ENCODE data around the gene BLVRB.
A peak's percentile ranks its signal among the peaks of the same experiment; 100 is the strongest.
"Not testable (repeated sequence)": the region's sequence is repeated elsewhere in the genome, so short reads cannot be mapped to it uniquely, and the experiment has no call there.

BLVRB gene

GRCh38 chr19:40421993-40422747 lies 43.4 kb downstream of the BLVRB start:
- no peak for DNase-seq

DNA sequence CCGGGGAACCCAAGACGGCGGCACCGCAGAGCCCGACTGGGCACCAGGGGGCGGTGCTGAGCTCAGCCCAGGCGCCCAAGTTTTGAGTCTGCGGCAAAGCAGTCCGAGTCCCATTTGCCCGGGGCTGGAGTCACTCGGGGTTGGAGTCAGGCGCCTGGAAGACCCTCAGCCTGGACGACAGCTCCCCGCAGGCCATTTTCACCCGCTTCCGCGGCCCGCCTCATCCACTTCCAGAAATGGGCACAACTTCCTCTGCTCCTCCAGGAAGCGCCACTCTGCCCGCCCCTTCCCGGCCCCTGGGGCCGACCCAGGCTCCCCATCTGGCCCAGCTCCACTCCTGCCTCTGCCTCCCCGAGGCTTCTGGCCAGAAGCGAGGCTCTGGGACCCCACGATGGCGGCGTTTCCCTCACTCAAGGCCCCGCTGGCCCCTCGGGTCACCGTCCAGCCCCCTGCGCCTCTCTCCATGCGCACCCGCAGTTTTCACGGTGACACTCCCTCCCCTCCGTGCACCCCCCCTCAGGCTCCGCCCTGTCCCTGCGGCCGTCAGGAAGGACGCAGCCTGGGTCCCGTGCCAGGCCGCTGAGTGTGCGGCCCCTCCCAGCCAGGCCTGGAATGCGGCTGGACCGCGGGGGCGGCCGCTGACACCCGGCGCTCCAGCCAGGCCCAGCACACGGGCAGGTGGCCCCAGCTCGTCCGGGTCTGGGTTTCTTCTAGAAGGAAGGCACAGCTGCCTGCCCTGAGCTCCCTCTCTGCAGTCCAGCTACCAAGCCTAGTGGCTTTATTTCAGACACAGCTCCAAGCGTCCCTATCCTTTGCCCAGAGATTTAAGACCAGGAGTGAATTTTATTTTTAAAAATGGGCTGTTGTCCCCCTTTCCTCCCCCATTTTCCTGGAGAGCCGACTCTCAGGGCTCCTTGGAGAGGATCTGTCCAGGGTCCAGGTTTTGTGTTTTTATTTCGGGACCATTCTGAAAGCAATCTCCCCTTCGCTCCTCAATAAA lies 44.5 kb downstream of the BLVRB start:
- peak; percentile 84 for DNase-seq

- no peak for DNase-seq
Measured at GRCh38 chr19:40420451-40420765, 45.1 kb downstream of the BLVRB start.

DNA sequence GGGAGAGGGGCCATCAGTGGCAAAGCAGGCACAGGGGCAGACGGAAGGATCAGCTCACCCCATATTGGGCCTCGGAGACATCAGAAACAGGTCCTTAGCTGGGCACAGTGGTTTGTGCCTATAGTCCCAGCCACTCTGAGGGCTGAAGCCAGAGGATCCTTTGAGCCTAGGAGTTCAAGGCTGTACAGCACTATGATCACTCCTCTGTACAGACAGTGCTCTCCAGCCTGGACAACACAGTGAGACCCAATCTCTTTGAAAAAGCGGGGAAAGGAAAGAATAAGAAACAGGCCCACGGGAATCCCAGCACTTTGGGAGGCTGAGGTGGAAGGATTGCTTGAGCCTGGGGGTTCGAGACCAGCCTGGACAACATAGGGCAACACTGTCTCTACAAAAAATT lies 45.8 kb downstream of the BLVRB start:
- no peak for DNase-seq

DNA sequence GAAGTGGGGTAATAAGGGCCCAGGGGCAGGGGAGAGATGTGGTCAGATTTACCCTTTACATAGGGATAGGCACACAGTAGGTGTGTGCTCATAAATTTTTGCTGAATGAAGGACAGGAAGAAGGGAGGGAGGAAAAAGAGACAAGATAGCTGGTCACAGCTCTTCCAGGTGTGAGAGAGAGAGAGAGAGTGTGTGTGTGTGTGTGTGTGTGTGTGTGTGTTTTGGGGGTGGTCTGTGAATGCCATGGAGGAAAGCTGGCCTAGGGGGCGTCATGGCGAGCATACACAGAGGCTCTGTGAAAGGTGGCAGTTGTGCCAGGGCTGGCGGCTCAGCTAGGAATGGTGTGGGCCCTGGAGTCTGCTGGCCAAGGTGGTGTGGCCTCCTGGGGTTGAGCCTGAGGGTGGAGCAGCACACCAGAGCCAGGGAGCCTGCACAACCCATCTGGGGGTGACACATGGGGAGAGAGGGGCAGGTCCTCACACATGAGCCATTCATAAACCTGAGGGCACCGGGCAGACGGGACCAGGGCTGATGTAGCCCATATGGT lies 46.4 kb downstream of the BLVRB start:
- no peak for DNase-seq

GRCh38 chr19:40418040-40418439 lies 47.5 kb downstream of the BLVRB start:
- DNase-seq = no peak

DNA sequence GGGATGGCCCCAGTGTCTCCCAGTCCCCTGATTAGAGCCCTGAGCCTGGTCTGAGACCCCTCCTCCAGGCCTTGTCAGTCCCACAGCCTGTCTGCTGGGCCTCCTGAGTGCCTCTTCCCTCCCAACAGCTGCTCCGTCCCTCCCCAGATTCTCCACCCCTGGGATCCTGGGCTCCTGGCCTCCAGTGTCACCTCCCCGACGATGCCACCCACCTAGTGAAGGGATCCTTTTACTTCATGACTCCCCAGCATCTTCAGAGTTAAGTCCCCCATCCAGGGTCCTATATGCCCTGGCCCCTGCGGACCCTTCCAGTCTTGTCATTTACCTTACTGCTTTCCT lies 47.9 kb downstream of the BLVRB start:
- DNase-seq = no peak

GRCh38 chr19:40416918-40417642 lies 48.5 kb downstream of the BLVRB start:
- no peak for DNase-seq

GRCh38 chr19:40415768-40416167 lies 49.8 kb downstream of the BLVRB start:
- no peak for DNase-seq

DNA sequence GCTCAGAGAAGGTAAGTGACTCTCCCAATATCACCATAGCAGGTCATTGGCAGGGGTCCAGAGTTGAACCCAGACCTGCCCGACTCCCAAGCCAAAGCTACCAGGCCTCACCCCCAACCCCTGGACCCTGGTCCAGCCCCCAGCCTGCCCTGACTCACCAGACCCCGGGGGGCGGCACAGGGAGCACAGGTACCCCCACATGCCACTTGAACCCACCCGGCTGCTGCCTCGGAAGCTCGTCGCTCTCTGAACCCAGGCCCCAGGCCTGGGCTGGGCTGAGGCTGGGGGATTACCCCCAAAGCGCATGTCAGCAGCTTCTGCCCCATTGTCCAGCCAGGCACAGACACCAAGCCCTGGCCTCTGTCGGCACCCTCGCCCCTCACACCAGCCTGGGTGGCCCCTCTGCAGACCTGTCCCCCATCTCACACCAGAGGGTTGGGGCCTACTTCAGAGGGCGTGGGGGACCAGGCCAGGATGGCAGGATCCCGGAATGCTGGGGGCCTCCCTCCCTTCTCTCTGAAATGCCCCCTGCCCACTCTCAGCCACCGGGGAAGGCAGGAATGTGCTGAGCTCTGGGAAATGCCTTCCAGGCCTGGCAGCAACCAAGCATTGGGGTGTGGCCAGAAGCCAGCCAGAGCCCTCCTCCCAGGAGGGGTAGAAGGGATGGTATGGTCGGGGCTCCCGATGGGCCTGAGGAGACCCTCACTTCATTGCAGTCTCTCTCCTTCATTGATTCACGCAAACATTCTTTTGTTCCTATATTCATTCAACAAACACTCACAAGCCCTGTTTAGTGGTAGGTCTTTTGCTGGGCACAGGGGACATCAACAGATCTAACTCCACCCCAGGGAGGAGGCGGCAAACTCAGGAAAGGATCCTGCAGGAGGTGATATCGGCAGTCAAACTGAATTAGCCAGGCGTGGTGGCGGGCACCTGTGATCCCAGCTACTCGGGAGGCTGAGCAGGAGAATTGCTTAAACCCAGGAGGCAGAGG lies 50.7 kb downstream of the BLVRB start:
- DNase-seq = no peak

GRCh38 chr19:40413291-40413845 lies 52.2 kb downstream of the BLVRB start, which contains the start of gene PRX:
Gene PRX (minus strand): TSS chr19:40413378. CDS start chr19:40407932, 5,446 bp downstream.
- DNase-seq = no peak

DNA sequence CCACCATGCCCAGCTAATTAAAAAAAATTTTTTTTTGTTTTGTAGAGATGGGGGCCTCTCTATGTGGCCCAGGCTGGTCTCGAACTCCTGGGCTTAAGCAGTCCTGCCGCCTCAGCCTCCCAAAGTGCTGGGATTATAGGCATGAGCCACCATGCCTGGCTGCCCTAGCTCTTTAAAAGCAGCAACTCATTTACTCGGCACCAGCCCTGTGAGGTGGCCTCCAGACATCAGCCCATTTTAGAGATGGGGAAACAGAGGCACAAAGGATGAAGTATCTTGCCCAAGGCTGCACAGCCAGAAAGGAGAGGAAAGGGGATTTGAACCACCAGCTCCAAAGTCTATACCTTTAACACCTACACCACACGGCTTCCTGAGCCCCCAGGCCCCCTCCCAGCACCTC lies 52.7 kb downstream of the BLVRB start:
- no peak for DNase-seq

DNA sequence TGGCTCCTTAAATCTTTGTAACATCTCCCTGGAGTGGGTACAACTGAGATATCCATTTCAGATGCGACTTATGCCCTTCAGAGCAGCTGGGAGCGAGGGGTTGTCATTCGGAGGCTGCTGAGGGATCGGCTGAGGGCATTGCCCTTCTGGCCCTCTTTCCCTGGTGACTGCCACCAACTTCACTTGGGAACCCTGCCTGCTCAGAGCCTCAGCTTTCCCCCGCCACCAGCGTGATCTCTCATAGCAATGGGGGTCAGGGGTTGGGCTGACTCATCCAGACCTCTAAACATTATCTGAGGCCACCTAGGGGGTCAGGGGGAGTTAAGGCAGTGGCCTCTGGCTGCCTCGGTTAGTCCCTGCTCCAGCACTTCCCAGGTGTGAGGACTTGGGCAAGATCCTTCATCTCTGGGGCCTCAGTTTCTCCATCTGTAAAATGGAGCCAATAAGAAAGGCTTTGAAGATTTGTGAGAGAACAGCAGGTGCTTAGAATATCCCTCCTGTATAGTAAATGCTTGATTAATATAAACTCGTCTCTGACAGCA lies 53.5 kb downstream of the BLVRB start:
- DNase-seq = no peak

- no peak for DNase-seq
Measured at GRCh38 chr19:40411125-40411842, 54.3 kb downstream of the BLVRB start.

DNA sequence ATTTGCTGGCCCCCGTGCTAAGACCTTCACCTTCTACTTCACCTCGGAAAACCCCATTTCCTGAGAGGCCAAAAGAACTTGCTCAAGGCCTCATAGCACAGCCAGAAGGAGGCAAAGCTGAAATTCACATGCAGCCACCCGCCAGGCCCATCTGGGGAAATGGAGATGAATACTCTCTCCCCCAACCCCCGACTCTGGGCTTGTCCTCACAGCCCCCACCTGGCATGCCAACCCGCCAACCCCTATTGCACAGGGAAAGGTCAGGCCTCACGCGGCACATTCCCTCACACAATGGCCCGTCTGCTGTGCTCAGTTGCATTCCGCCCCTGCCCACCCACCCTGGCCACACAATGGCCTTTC lies 55.5 kb downstream of the BLVRB start:
- DNase-seq = no peak

GRCh38 chr19:40408598-40408925 lies 57.0 kb downstream of the BLVRB start:
- not testable (repeated sequence) for DNase-seq

DNA sequence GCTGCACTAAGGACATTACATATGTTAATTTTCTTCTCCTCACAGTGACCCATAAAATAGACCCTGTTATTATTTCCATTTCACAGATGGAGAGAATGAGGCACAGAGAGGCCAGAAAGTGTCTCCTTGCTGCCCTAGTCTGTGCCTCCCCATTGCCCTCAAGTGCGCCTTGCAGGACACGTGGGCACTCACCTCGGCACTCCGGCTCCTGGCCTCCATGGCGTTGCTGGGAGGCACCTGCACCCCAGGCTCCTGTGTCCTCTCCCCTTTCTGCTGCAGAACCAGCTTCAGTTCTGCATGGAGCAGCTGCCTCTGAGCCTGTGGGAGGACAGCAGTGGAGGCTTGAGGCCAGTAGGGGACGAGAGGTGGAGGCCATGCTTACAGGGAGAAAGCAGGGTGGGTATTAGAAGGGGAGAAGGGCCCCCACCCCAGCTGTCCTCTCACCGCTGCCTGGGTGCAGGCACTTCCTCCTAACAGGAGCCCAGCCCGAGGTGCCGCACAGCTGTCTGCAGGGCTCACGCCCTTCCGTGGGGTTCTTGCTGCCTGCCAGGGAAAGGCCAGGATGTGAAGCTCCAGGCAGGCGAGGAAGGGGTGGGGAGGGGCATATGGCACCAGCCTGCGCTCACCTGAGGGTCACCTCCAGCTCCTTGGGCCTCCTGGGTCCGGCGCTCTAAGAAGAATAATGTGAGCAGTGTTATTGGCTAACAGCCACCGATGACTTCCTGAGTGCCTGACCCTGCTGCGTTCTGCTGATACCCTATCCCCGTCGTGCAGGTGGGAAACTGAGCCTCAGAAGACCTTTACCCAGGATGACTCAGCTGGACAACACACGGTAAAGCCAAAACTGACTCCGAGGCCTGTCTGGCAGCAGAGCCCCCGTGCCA lies 57.6 kb downstream of the BLVRB start:
- DNase-seq = no peak

DNA sequence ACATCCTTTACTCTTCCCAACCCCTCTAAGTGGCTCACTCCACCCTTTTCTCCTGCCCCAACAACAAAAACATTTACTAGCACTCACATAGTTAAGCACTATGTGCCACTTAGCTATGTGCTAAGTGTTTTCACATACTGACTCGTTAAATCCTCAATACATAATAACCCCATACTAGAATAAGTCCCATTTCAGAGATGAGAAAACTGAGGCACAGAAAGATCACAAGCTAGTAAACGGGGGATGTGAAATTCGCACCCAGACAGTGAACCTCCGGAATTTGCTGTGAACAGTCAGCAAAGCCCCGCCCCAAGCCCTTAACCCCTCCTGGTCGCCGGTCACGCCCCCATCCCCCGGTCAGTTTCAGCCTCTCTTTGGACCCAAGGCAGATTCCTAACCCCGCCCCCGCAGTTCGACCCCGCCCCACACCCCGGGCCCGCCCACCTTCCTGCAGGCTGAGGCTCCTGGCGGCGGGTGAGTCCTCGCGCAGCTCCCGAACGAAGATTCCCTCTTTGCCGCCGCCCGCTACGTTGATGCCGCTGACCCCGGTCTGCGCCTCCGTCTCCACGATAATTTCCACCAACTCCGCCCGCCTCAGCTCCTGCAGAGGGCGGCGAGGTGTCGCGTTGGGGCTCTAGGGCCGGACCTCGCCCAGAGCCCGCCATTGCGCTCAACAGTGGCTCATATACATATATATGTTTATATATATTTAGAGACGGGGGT lies 62.1 kb downstream of the BLVRB start:
- peak; percentile 55 for DNase-seq

GRCh38 chr19:40400559-40400958 lies 65.0 kb downstream of the BLVRB start:
- no peak for DNase-seq
